Endodermal cell (in vitro differentiated cells): ENCODE data around the gene KHSRP. TPM values are rescaled to one million over a fixed set of nuclear protein-coding genes. Genes with fewer than 3 reads are reported as not detected.

Source experiments
- DNase-seq: peaks from one replicate; pipeline ENCODE4 v3.0.0-alpha.2; 2017
- H3K27ac ChIP-seq: 2 replicates; pipeline ENCODE4 v1.5.1; 2013; ENCODE audit warnings: mild to moderate bottlenecking, low read depth, low read length, moderate library complexity
- H3K27me3 ChIP-seq: 2 replicates; pipeline ENCODE4 v1.6.1; 2013; ENCODE audit warnings: mild to moderate bottlenecking, low read length, moderate library complexity; ENCODE audit not compliant: insufficient read depth, control insufficient read depth, poor library complexity, severe bottlenecking
- H3K36me3 ChIP-seq: 2 replicates; pipeline ENCODE4 v1.7.0; 2013; ENCODE audit warnings: mild to moderate bottlenecking, low read length, moderate library complexity; ENCODE audit not compliant: control insufficient read depth, insufficient read depth
- H3K4me1 ChIP-seq: one replicate; pipeline ENCODE4 v1.7.0; 2013; ENCODE audit warnings: low read length; ENCODE audit not compliant: control insufficient read depth, insufficient read depth
- H3K4me3 ChIP-seq: 2 replicates; pipeline ENCODE4 v1.5.1; 2013; ENCODE audit warnings: mild to moderate bottlenecking, low read length, moderate library complexity
- H3K9ac ChIP-seq: 2 replicates; pipeline ENCODE4 v1.6.1; 2013; ENCODE audit warnings: mild to moderate bottlenecking, low read length, moderate library complexity; ENCODE audit not compliant: poor library complexity, severe bottlenecking; ENCODE audit errors: extremely low read depth
- H3K9me3 ChIP-seq: 2 replicates; pipeline ENCODE4 v1.6.1; 2013; ENCODE audit warnings: mild to moderate bottlenecking, low read length, moderate library complexity; ENCODE audit not compliant: control insufficient read depth
- H3K27ac Mint-ChIP-seq: 2 replicates; pipeline ENCODE4 v1.8.0; 2020; ENCODE audit warnings: mixed read lengths
- H3K27me3 Mint-ChIP-seq: 2 replicates; pipeline ENCODE4 v1.8.0; 2021; ENCODE audit warnings: mild to moderate bottlenecking, mixed read lengths; ENCODE audit not compliant: insufficient read depth
- H3K36me3 Mint-ChIP-seq: 2 replicates; pipeline ENCODE4 v1.8.0; 2020; ENCODE audit warnings: low read depth, mixed read lengths
- H3K4me1 Mint-ChIP-seq: 2 replicates; pipeline ENCODE4 v1.8.0; 2020; ENCODE audit warnings: mixed read lengths
- H3K4me3 Mint-ChIP-seq: 2 replicates; pipeline ENCODE4 v1.8.0; 2020; ENCODE audit warnings: mild to moderate bottlenecking, moderate library complexity, mixed read lengths
- H3K9me3 Mint-ChIP-seq: 2 replicates; pipeline ENCODE4 v1.8.0; 2020; ENCODE audit warnings: mild to moderate bottlenecking, mixed read lengths
- WGBS, 2 experiments: methylation state at CpG; one replicate each; pipeline versions ENCODE4 v1.1.5 to v1.1.7; 2013; ENCODE audit warnings: missing lambda C conversion rate in 2 of 2, mixed read lengths in 1 of 2; ENCODE audit not compliant: insufficient coverage in 1 of 2, insufficient read length in 1 of 2; 5-methylcytosine and 5-hydroxymethylcytosine counted together
- total RNA-seq, 2 donors: library from RNA; stranded (reverse); fragmentation: NEBNext Ultra II Directional in 1 of 2; extraction: Animal tissue kit (Norgen Biotek cat#: 25700) in 1 of 2; gene quantifications; 2 replicates in 1 of 2; 3 replicates in 1 of 2; pipeline ENCODE4 v1.2.1, GENCODE V29; 2021
- TF ChIP-seq, protein P1 (sequence below): fragments of 200-600 bp; sonication (generic); conservative IDR thresholded peaks from 2 replicates; pipeline ENCODE4 v1.5.0; 2021; ENCODE audit warnings: antibody characterized with exemption, mild to moderate bottlenecking

Gene KHSRP
- total RNA-seq, 2 donors from 2014 or later = 454 to 476 TPM

- Histone ChIP-seq H3K9me3 (peaks cover 12% of the 10 kb centered on the region), H3K4me1 (no peaks in the 10 kb centered on the region), H3K9ac (peak within 1 kb of the TSS; percentile 30), H3K4me3 (peak within 1 kb of the TSS; percentile 87), H3K36me3 (peaks cover 17% of the 10 kb centered on the region), H3K27me3 (peaks cover 4% of the 10 kb centered on the region), H3K27ac (peak within 1 kb of the TSS; percentile 25)
- Mint-ChIP-seq H3K36me3 (peaks cover 20% of the 10 kb centered on the region), H3K4me1 (peaks cover 7% of the 10 kb centered on the region), H3K27ac (peak within 1 kb of the TSS; percentile 92), H3K27me3 (peaks cover 23% of the 10 kb centered on the region), H3K4me3 (peak within 1 kb of the TSS; percentile 69), H3K9me3 (peaks cover 10% of the 10 kb centered on the region)
- TF ChIP-seq, protein P1, sequence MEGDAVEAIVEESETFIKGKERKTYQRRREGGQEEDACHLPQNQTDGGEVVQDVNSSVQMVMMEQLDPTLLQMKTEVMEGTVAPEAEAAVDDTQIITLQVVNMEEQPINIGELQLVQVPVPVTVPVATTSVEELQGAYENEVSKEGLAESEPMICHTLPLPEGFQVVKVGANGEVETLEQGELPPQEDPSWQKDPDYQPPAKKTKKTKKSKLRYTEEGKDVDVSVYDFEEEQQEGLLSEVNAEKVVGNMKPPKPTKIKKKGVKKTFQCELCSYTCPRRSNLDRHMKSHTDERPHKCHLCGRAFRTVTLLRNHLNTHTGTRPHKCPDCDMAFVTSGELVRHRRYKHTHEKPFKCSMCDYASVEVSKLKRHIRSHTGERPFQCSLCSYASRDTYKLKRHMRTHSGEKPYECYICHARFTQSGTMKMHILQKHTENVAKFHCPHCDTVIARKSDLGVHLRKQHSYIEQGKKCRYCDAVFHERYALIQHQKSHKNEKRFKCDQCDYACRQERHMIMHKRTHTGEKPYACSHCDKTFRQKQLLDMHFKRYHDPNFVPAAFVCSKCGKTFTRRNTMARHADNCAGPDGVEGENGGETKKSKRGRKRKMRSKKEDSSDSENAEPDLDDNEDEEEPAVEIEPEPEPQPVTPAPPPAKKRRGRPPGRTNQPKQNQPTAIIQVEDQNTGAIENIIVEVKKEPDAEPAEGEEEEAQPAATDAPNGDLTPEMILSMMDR = no peak
- 0 to 1% methylated on average over 3 to 68 of the region's 70 CpGs for WGBS, 2 experiments
- peak; percentile 92 for DNase-seq
Observed at GRCh38 chr19:6459262-6460098, 34.9 kb upstream of the KHSRP start, which contains the start of gene SLC25A23. TSS of gene SLC25A23 (minus strand) at chr19:6459792. CDS start at chr19:6459628, 164 bp downstream.

GRCh38 chr19:6458695-6459261, 34.2 kb upstream of the KHSRP start:
- peaks cover 27% of the 10 kb centered on the region for H3K36me3 Mint-ChIP-seq
- peak overlapping the region; percentile 30 for H3K9ac ChIP-seq
- 53 to 58% methylated on average over 13 to 16 of the region's 16 CpGs for WGBS, 2 experiments
- H3K27ac Mint-ChIP-seq = peak overlapping the region; percentile 52
- TF ChIP-seq, protein P1 = peak; percentile 18
- peaks cover 19% of the 10 kb centered on the region for H3K9me3 ChIP-seq
- no peaks in the 10 kb centered on the region for H3K4me1 ChIP-seq
- H3K27me3 Mint-ChIP-seq = peaks cover 22% of the 10 kb centered on the region
- H3K4me3 Mint-ChIP-seq = peak overlapping the region; percentile 69
- peaks cover 7% of the 10 kb centered on the region for H3K4me1 Mint-ChIP-seq
- peak; percentile 60 for DNase-seq
- H3K27ac ChIP-seq = no peak overlapping the region
- peaks cover 17% of the 10 kb centered on the region for H3K9me3 Mint-ChIP-seq
- peak overlapping the region; percentile 87 for H3K4me3 ChIP-seq
- peaks cover 4% of the 10 kb centered on the region for H3K27me3 ChIP-seq
- H3K36me3 ChIP-seq = peaks cover 24% of the 10 kb centered on the region

- no peak for DNase-seq
- H3K36me3 ChIP-seq = peaks cover 30% of the 10 kb centered on the region
- Mint-ChIP-seq H3K27me3 (peaks cover 22% of the 10 kb centered on the region), H3K4me1 (peaks cover 7% of the 10 kb centered on the region), H3K9me3 (peaks cover 24% of the 10 kb centered on the region), H3K36me3 (peaks cover 33% of the 10 kb centered on the region), H3K4me3 (peak overlapping the region; percentile 69), H3K27ac (no peak overlapping the region)
- WGBS, 2 experiments = 85 to 89% methylated on average over 12 to 17 of the region's 17 CpGs
- TF ChIP-seq, protein P1 = no peak
- H3K4me1 ChIP-seq = no peaks in the 10 kb centered on the region
- peak overlapping the region; percentile 87 for H3K4me3 ChIP-seq
- no peak overlapping the region for H3K9ac ChIP-seq
- peaks cover 4% of the 10 kb centered on the region for H3K27me3 ChIP-seq
- peaks cover 26% of the 10 kb centered on the region for H3K9me3 ChIP-seq
- H3K27ac ChIP-seq = no peak overlapping the region
Observed at GRCh38 chr19:6457958-6458694, 33.5 kb upstream of the KHSRP start.
